Measurements from ENCODE around the gene TENM4.

TENM4 gene

DNA sequence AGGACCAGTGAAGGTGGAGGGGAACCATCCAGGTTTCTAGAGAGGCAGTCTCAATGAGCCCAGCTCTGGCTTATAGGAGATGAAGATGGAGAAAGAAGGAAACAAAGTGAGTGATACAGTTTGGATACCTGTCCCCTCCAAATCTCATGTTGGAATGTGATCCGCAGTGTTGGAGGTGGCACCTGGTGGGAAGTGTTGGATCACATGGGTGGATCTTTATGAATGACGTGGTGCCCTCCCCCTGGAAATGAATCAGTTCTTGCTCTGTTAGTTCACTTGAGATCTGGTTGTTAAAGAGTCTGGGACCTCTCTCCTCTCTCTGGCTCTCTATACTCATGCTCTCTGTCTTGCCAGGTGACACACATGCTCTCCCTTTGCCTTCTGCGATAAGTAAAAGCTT lies 473.0 kb downstream of the TENM4 start (continued):
- TF ChIP-seq SNAI2 (CRISPR knock-in tag; IDR thresholded peaks at IDR 0.05) = no peak
- no peak for TF ChIP-seq BACH2 (CRISPR knock-in tag; IDR thresholded peaks at IDR 0.05; ENCODE audit: borderline replicate concordance)
- TF ChIP-seq, protein P1, sequence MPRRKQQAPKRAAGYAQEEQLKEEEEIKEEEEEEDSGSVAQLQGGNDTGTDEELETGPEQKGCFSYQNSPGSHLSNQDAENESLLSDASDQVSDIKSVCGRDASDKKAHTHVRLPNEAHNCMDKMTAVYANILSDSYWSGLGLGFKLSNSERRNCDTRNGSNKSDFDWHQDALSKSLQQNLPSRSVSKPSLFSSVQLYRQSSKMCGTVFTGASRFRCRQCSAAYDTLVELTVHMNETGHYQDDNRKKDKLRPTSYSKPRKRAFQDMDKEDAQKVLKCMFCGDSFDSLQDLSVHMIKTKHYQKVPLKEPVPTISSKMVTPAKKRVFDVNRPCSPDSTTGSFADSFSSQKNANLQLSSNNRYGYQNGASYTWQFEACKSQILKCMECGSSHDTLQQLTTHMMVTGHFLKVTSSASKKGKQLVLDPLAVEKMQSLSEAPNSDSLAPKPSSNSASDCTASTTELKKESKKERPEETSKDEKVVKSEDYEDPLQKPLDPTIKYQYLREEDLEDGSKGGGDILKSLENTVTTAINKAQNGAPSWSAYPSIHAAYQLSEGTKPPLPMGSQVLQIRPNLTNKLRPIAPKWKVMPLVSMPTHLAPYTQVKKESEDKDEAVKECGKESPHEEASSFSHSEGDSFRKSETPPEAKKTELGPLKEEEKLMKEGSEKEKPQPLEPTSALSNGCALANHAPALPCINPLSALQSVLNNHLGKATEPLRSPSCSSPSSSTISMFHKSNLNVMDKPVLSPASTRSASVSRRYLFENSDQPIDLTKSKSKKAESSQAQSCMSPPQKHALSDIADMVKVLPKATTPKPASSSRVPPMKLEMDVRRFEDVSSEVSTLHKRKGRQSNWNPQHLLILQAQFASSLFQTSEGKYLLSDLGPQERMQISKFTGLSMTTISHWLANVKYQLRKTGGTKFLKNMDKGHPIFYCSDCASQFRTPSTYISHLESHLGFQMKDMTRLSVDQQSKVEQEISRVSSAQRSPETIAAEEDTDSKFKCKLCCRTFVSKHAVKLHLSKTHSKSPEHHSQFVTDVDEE (CRISPR knock-in tag; IDR thresholded peaks at IDR 0.05) = no peak

DNA sequence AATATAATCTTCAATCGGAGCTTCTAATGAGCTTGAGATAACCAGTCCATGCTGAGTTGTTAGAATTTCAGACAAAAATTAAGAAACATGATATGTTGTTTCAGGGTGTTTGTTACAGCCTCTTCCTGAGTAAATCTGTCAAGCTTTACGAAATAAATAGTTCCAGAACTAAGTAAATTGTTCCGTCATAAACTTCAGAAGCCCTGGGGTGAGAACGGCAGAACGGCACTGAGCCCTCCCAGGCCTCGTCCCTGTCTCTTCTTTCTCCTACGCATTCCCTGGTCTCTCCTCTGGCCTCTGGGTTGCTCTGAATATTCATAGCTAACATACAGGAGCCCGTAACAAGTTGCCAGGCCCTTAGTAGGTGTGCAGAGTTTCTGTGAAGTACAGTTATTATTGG lies 475.4 kb downstream of the TENM4 start:
- no peak for TF ChIP-seq ESRRG (CRISPR knock-in tag; IDR thresholded peaks at IDR 0.05)
- no peak for TF ChIP-seq ZNF565 (CRISPR knock-in tag; conservative IDR thresholded peaks at IDR 0.05; ENCODE audit: low read depth)
- TF ChIP-seq, protein P2, sequence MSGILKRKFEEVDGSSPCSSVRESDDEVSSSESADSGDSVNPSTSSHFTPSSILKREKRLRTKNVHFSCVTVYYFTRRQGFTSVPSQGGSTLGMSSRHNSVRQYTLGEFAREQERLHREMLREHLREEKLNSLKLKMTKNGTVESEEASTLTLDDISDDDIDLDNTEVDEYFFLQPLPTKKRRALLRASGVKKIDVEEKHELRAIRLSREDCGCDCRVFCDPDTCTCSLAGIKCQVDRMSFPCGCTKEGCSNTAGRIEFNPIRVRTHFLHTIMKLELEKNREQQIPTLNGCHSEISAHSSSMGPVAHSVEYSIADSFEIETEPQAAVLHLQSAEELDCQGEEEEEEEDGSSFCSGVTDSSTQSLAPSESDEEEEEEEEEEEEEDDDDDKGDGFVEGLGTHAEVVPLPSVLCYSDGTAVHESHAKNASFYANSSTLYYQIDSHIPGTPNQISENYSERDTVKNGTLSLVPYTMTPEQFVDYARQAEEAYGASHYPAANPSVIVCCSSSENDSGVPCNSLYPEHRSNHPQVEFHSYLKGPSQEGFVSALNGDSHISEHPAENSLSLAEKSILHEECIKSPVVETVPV (CRISPR knock-in tag; IDR thresholded peaks at IDR 0.05) = no peak
- TF ChIP-seq, protein P1 (CRISPR knock-in tag; IDR thresholded peaks at IDR 0.05) = no peak
- no peak for TF ChIP-seq PPARA (CRISPR knock-in tag; IDR thresholded peaks at IDR 0.05; ENCODE audit: borderline replicate concordance)
- no peak for TF ChIP-seq GLIS3 (CRISPR knock-in tag; IDR thresholded peaks at IDR 0.05)
- TF ChIP-seq TCF4 (CRISPR knock-in tag; IDR thresholded peaks at IDR 0.05; ENCODE audit: borderline replicate concordance) = no peak
- TF ChIP-seq ZNF8 (CRISPR knock-in tag; IDR thresholded peaks at IDR 0.05) = no peak
- TF ChIP-seq ARNTL (CRISPR knock-in tag; IDR thresholded peaks at IDR 0.05; ENCODE audit: borderline replicate concordance, low read depth) = no peak
- no peak for TF ChIP-seq ZNF70 (CRISPR knock-in tag; IDR thresholded peaks at IDR 0.05)
- no peak for TF ChIP-seq SNAI2 (CRISPR knock-in tag; IDR thresholded peaks at IDR 0.05)
- no peak for TF ChIP-seq BACH2 (CRISPR knock-in tag; IDR thresholded peaks at IDR 0.05; ENCODE audit: borderline replicate concordance)
- TF ChIP-seq RARB (CRISPR knock-in tag; IDR thresholded peaks at IDR 0.05) = no peak
- ATAC-seq = no peak

DNA sequence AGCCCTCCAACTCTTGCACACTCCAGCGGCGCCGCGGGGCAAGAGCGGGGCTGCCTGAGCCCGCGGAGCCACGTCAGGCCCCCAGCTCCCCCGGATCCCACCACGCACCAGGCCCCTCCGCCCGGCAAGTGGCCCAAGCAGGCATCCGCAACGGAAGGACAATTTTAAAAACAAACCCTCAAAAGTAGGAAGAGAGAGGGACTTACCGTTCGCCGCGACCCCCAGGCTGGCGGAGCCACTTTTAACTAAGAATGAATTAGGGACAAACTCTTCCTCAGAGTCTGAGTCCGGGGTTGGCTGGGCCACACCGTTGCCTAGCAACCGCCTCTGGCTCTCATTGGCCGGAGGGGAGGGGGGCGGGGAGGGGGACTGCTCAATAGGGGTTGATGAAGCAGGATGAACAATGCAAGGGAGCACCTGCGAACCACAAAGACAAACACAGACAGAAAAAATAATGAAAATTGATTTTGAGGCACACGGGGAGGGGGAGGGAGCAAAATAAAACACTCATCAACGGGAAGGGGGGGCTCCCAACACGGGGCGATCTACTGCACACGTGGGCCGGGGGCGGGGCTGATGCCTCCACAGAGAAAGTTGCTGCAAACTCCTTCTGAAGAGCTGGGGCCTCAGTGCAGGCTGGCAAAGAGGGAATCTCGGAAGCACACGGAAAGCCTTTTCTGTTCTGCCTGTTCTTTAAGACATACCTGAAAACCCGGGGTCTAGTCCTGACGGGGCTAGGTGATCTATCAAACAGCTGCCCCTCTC lies 478.7 kb downstream of the TENM4 start:
- TF ChIP-seq RARB (CRISPR knock-in tag; IDR thresholded peaks at IDR 0.05) = no peak
- no peak for TF ChIP-seq ESRRG (CRISPR knock-in tag; IDR thresholded peaks at IDR 0.05)
- TF ChIP-seq, protein P1 (CRISPR knock-in tag; IDR thresholded peaks at IDR 0.05) = no peak
- TF ChIP-seq BACH2 (CRISPR knock-in tag; IDR thresholded peaks at IDR 0.05; ENCODE audit: borderline replicate concordance) = no peak
- no peak for TF ChIP-seq TOX (CRISPR knock-in tag; IDR thresholded peaks at IDR 0.05; ENCODE audit: borderline replicate concordance)
- ATAC-seq = peak; percentile 88

DNA sequence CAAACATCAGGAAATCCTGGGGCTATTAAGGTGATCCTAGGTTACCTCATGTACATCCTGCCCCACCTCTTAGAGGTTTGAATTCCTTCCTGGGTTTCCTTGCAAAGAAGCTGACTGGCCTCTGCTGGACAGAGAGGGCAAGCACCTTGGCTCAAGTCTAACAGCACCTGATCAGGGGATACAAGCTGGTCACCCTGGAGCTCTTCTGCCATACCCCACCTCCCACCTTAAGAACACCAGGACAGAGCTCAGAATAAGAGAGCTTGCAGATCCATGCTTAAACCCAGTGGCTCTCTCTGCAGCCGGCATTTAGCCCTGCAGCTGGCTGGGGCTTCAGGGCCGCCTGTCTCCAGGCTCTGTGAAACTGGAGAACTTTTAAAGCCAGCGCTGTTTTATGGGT lies 479.6 kb downstream of the TENM4 start:
- TF ChIP-seq, protein P3, sequence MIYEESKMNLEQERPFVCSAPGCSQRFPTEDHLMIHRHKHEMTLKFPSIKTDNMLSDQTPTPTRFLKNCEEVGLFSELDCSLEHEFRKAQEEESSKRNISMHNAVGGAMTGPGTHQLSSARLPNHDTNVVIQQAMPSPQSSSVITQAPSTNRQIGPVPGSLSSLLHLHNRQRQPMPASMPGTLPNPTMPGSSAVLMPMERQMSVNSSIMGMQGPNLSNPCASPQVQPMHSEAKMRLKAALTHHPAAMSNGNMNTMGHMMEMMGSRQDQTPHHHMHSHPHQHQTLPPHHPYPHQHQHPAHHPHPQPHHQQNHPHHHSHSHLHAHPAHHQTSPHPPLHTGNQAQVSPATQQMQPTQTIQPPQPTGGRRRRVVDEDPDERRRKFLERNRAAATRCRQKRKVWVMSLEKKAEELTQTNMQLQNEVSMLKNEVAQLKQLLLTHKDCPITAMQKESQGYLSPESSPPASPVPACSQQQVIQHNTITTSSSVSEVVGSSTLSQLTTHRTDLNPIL (CRISPR knock-in tag; IDR thresholded peaks at IDR 0.05; ENCODE audit: low read depth) = no peak
- TF ChIP-seq GLIS3 (CRISPR knock-in tag; IDR thresholded peaks at IDR 0.05) (no peak), TOX (CRISPR knock-in tag; IDR thresholded peaks at IDR 0.05; ENCODE audit: borderline replicate concordance) (no peak)
- ATAC-seq = peak; percentile 80
